ENCODE measurements around the gene FAM186B. TPM values are rescaled to one million over a fixed set of nuclear protein-coding genes. Genes with fewer than 3 reads are reported as not detected.

Gene FAM186B
- total and polyA plus RNA-seq, 2 of the 13 experiments (the other 11 are each of a cell fraction or from before 2014, with no cell fraction given), result 0.07 to 0.20 TPM

GRCh38 chr12:49580572-49581535 lies 24.6 kb downstream of the FAM186B start (continued):
- TF ChIP-seq ZNF34 (CRISPR knock-in tag; IDR thresholded peaks at IDR 0.05; ENCODE audit: borderline replicate concordance) (no peak), IRF9 (CRISPR knock-in tag; IDR thresholded peaks at IDR 0.05; ENCODE audit: borderline replicate concordance) (no peak), ZNF709 (CRISPR knock-in tag; IDR thresholded peaks at IDR 0.05) (no peak), ZSCAN22 (CRISPR knock-in tag; IDR thresholded peaks at IDR 0.05) (no peak), TEF (CRISPR knock-in tag; IDR thresholded peaks at IDR 0.05) (no peak), ATRX (CRISPR knock-in tag; IDR thresholded peaks at IDR 0.05; ENCODE audit: borderline replicate concordance) (no peak), ZNF879 (CRISPR knock-in tag; IDR thresholded peaks at IDR 0.05) (no peak), SETDB1 (CRISPR knock-in tag; IDR thresholded peaks at IDR 0.05; ENCODE audit: borderline replicate concordance) (no peak), SRF (IDR thresholded peaks at IDR 0.05; ENCODE audit: low read depth, low read length) (no peak), ZNF180 (CRISPR knock-in tag; IDR thresholded peaks at IDR 0.05; ENCODE audit: borderline replicate concordance, low read depth) (no peak), RCOR2 (CRISPR knock-in tag; IDR thresholded peaks at IDR 0.05) (no peak), RBAK (CRISPR knock-in tag; IDR thresholded peaks at IDR 0.05) (no peak), RFX1 (IDR thresholded peaks at IDR 0.05) (no peak), RAD21 (CRISPR knock-in tag; IDR thresholded peaks at IDR 0.05) (peak; percentile 81), TBP (CRISPR knock-in tag; IDR thresholded peaks at IDR 0.05) (no peak), THAP11 (CRISPR knock-in tag; IDR thresholded peaks at IDR 0.05) (no peak), SMARCC2 (IDR thresholded peaks at IDR 0.05) (no peak), ZNF101 (CRISPR knock-in tag; IDR thresholded peaks at IDR 0.05; ENCODE audit: borderline replicate concordance, low read depth) (no peak), FOXP1 (IDR thresholded peaks at IDR 0.05) (no peak), FOXP1 (CRISPR knock-in tag; IDR thresholded peaks at IDR 0.05) (no peak), HMGA1 (CRISPR knock-in tag; conservative IDR thresholded peaks at IDR 0.05) (no peak), ATF2 (CRISPR knock-in tag; IDR thresholded peaks at IDR 0.05) (no peak), POLR2A (IDR thresholded peaks at IDR 0.05; ENCODE audit: insufficient read depth in 1 of 2, low read depth in 2 of 2, low read length in 2 of 2) (no peak)
- TF ChIP-seq, protein P1, sequence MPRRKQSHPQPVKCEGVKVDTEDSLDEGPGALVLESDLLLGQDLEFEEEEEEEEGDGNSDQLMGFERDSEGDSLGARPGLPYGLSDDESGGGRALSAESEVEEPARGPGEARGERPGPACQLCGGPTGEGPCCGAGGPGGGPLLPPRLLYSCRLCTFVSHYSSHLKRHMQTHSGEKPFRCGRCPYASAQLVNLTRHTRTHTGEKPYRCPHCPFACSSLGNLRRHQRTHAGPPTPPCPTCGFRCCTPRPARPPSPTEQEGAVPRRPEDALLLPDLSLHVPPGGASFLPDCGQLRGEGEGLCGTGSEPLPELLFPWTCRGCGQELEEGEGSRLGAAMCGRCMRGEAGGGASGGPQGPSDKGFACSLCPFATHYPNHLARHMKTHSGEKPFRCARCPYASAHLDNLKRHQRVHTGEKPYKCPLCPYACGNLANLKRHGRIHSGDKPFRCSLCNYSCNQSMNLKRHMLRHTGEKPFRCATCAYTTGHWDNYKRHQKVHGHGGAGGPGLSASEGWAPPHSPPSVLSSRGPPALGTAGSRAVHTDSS (CRISPR knock-in tag; conservative IDR thresholded peaks at IDR 0.05), result no peak
- TF ChIP-seq, protein P2, sequence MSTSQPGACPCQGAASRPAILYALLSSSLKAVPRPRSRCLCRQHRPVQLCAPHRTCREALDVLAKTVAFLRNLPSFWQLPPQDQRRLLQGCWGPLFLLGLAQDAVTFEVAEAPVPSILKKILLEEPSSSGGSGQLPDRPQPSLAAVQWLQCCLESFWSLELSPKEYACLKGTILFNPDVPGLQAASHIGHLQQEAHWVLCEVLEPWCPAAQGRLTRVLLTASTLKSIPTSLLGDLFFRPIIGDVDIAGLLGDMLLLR (CRISPR knock-in tag; IDR thresholded peaks at IDR 0.05), result no peak; the same call in 1 of the 2 replicates
